T-helper 1 cell treated with Interleukin-12 subunit alpha and Interleukin-12 subunit beta and Interleukin-4 antibody, amounts not matched to agents 30 μg/mL and 1 μg/mL, for 36 hours (primary cell): ENCODE data around the gene KRT74.

Experiments
- H3K27ac Mint-ChIP-seq: one replicate; pipeline ENCODE4 v1.8.0; 2021; ENCODE audit warnings: mild to moderate bottlenecking, mixed read lengths
- H3K27me3 Mint-ChIP-seq: one replicate; pipeline ENCODE4 v1.8.0; 2021; ENCODE audit warnings: low read depth, mixed read lengths
- H3K36me3 Mint-ChIP-seq: one replicate; pipeline ENCODE4 v1.8.0; 2021; ENCODE audit warnings: low read depth, mixed read lengths
- H3K4me1 Mint-ChIP-seq: one replicate; pipeline ENCODE4 v1.8.0; 2021; ENCODE audit warnings: low read depth, mixed read lengths
- H3K4me3 Mint-ChIP-seq: one replicate; pipeline ENCODE4 v1.8.0; 2021; ENCODE audit warnings: mild to moderate bottlenecking, moderate library complexity, mixed read lengths
- H3K9me3 Mint-ChIP-seq: one replicate; pipeline ENCODE4 v1.8.0; 2021; ENCODE audit warnings: mixed read lengths

Gene KRT74

GRCh38 chr12:52573743-52574142 lies at the start of gene KRT74:
Gene KRT74 (minus strand): TSS chr12:52573843. CDS start chr12:52573777, 66 bp downstream.
- no peaks in the 10 kb centered on the region for H3K36me3 Mint-ChIP-seq
- no peaks in the 10 kb centered on the region for H3K27me3 Mint-ChIP-seq
- H3K9me3 Mint-ChIP-seq, result no peaks in the 10 kb centered on the region
- H3K4me3 Mint-ChIP-seq, result no peak within 1 kb of the TSS
- no peak within 1 kb of the TSS for H3K27ac Mint-ChIP-seq
- no peaks in the 10 kb centered on the region for H3K4me1 Mint-ChIP-seq

- Mint-ChIP-seq H3K4me3 (no peak overlapping the region), H3K27me3 (peaks cover 18% of the 10 kb centered on the region), H3K4me1 (peaks cover 6% of the 10 kb centered on the region), H3K36me3 (no peaks in the 10 kb centered on the region), H3K27ac (no peak overlapping the region), H3K9me3 (no peaks in the 10 kb centered on the region)
Observed at GRCh38 chr12:52622349-52622748, 48.7 kb upstream of the KRT74 start.

DNA sequence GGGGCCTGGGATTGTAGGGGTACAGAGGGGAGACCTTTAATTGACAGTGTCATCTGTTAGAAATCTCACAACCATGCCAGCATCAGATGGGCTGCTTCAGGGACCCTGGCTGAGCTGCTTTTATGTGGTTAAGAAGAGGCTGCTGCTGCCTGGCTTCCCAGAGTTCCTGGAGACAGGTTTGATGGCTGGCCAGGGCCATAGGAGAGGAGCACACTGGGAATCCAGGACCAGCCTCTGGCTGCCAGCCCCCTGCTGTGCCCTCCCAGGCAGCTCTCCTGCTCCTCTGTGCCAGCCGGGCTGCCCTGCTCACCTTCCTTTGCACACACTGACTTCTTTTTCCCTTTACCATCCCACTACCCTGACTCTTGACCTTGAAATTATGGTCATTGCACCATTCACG lies 45.2 kb upstream of the KRT74 start:
- no peaks in the 10 kb centered on the region for H3K36me3 Mint-ChIP-seq
- H3K4me1 Mint-ChIP-seq, result peaks cover 19% of the 10 kb centered on the region
- H3K27ac Mint-ChIP-seq, result no peak overlapping the region
- H3K27me3 Mint-ChIP-seq, result peaks cover 9% of the 10 kb centered on the region
- H3K4me3 Mint-ChIP-seq, result no peak overlapping the region
- no peaks in the 10 kb centered on the region for H3K9me3 Mint-ChIP-seq

- Mint-ChIP-seq H3K4me1 (peaks cover 22% of the 10 kb centered on the region), H3K36me3 (no peaks in the 10 kb centered on the region), H3K27ac (no peak within 1 kb of the TSS), H3K27me3 (peaks cover 8% of the 10 kb centered on the region), H3K4me3 (no peak within 1 kb of the TSS), H3K9me3 (no peaks in the 10 kb centered on the region)
Observed at GRCh38 chr12:52618216-52618615, 44.6 kb upstream of the KRT74 start, which contains the start of gene KRT73. Gene KRT73 (minus strand): TSS chr12:52618559. CDS start chr12:52618524, 35 bp downstream.

- Mint-ChIP-seq H3K27ac (no peak overlapping the region), H3K9me3 (no peaks in the 10 kb centered on the region), H3K4me3 (no peak overlapping the region), H3K36me3 (no peaks in the 10 kb centered on the region), H3K4me1 (peaks cover 25% of the 10 kb centered on the region), H3K27me3 (no peaks in the 10 kb centered on the region)
Observed at GRCh38 chr12:52617403-52617785, 43.8 kb upstream of the KRT74 start.

- Mint-ChIP-seq H3K4me3 (no peak overlapping the region), H3K36me3 (no peaks in the 10 kb centered on the region), H3K27ac (peak overlapping the region; percentile 31), H3K4me1 (peaks cover 30% of the 10 kb centered on the region), H3K9me3 (no peaks in the 10 kb centered on the region), H3K27me3 (peaks cover under 1% of the 10 kb centered on the region)
Observed at GRCh38 chr12:52616680-52617402, 43.2 kb upstream of the KRT74 start.

GRCh38 chr12:52615912-52616311 lies 42.3 kb upstream of the KRT74 start:
- Mint-ChIP-seq H3K9me3 (no peaks in the 10 kb centered on the region), H3K4me3 (no peak overlapping the region), H3K27ac (no peak overlapping the region), H3K27me3 (peaks cover 5% of the 10 kb centered on the region), H3K4me1 (peaks cover 34% of the 10 kb centered on the region), H3K36me3 (no peaks in the 10 kb centered on the region)

DNA sequence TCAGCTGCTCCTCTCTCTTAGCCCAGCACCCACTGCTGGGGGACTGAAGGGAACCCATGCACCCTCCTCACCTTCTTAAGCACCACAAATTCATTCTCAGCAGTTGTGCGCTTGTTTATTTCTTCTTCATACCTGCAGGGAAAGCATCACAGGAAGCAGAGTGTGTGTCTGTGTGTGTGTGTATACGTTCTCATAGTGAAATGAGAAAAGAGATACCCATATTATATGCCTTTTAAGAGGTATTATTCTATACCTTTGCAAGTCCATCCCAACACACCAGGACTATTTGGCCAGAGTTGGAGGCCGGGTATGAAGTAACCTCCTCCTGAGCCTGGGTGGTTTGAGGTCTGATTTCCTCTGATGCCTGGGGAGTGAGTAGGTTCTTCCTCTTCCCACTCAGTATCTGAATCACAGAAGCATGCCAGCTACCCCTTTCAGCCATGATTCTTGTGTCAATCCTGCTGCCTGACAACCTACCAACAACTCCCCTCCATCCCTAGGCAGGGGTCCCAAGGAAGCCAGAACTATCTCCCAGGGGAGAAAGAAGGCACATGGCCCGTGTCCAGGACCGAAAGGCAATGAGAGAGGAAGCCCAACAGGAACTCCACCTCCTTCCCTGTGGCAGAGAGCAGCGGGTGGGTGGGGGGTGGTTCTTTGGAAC lies 41.7 kb upstream of the KRT74 start:
- peaks cover 5% of the 10 kb centered on the region for H3K27me3 Mint-ChIP-seq
- H3K36me3 Mint-ChIP-seq, result no peaks in the 10 kb centered on the region
- no peak overlapping the region for H3K4me3 Mint-ChIP-seq
- peaks cover 39% of the 10 kb centered on the region for H3K4me1 Mint-ChIP-seq
- H3K27ac Mint-ChIP-seq, result peak overlapping the region; percentile 39
- no peaks in the 10 kb centered on the region for H3K9me3 Mint-ChIP-seq

- H3K27me3 Mint-ChIP-seq, result peaks cover 5% of the 10 kb centered on the region
- no peaks in the 10 kb centered on the region for H3K36me3 Mint-ChIP-seq
- H3K9me3 Mint-ChIP-seq, result no peaks in the 10 kb centered on the region
- no peak overlapping the region for H3K27ac Mint-ChIP-seq
- H3K4me1 Mint-ChIP-seq, result peaks cover 44% of the 10 kb centered on the region
- no peak overlapping the region for H3K4me3 Mint-ChIP-seq
Observed at GRCh38 chr12:52614381-52615207, 41.0 kb upstream of the KRT74 start.

- H3K4me3 Mint-ChIP-seq, result no peak overlapping the region
- H3K36me3 Mint-ChIP-seq, result no peaks in the 10 kb centered on the region
- no peaks in the 10 kb centered on the region for H3K9me3 Mint-ChIP-seq
- H3K4me1 Mint-ChIP-seq, result peaks cover 50% of the 10 kb centered on the region
- peaks cover 5% of the 10 kb centered on the region for H3K27me3 Mint-ChIP-seq
- H3K27ac Mint-ChIP-seq, result no peak overlapping the region
Observed at GRCh38 chr12:52613384-52614030, 39.9 kb upstream of the KRT74 start.

DNA sequence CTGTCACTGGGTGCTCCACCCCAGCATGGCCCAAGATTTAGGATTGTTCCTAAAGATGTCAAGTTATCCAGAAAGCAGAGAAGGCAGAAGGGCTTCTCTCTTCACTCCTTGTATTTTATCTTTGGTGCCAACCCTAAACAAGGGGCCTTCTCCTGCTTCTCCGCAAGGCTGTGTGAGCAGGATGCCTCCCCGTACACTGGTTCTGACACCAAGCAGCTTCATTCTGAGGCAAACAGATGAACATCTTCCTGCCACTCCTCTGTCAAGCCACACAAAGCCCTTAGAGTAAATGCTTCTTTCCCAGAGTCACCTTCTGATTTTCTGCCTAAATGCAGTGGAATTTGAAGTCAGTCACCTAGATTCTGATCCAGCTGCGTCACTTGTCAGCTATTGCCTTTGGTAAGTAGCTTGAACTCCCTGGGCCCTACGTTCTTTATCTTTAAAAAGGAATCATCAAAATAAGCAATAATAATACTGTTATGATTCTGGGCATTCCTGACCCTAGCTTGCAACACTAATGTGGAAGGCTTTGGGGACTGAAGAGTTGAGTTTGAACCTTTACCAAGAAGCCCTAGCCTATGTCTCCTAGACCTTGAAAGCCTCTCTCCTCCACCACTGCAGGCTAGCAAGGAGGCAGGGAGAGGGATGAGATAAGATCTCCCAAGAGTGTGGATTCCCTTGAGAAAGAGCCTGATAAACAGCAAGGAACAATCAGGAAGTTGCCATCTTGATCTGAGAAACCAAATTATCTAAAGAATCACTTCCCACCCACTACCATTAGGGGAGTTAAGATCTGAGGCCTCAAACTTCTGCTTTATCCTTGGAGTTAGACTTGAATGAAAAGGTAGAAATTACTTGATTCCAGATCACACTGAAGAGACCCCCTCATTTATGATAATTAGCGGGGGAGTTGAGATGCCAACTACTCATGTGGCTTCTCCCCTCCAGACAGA lies 39.1 kb upstream of the KRT74 start:
- peaks cover 55% of the 10 kb centered on the region for H3K4me1 Mint-ChIP-seq
- peaks cover 5% of the 10 kb centered on the region for H3K27me3 Mint-ChIP-seq
- peak overlapping the region; percentile 22 for H3K27ac Mint-ChIP-seq
- H3K4me3 Mint-ChIP-seq, result no peak overlapping the region
- H3K9me3 Mint-ChIP-seq, result no peaks in the 10 kb centered on the region
- H3K36me3 Mint-ChIP-seq, result peaks cover 2% of the 10 kb centered on the region

GRCh38 chr12:52611080-52611468 lies 37.4 kb upstream of the KRT74 start:
- H3K9me3 Mint-ChIP-seq, result no peaks in the 10 kb centered on the region
- H3K4me1 Mint-ChIP-seq, result peaks cover 56% of the 10 kb centered on the region
- peaks cover 8% of the 10 kb centered on the region for H3K27me3 Mint-ChIP-seq
- H3K27ac Mint-ChIP-seq, result no peak overlapping the region
- peak overlapping the region; percentile 62 for H3K4me3 Mint-ChIP-seq
- peaks cover 3% of the 10 kb centered on the region for H3K36me3 Mint-ChIP-seq

DNA sequence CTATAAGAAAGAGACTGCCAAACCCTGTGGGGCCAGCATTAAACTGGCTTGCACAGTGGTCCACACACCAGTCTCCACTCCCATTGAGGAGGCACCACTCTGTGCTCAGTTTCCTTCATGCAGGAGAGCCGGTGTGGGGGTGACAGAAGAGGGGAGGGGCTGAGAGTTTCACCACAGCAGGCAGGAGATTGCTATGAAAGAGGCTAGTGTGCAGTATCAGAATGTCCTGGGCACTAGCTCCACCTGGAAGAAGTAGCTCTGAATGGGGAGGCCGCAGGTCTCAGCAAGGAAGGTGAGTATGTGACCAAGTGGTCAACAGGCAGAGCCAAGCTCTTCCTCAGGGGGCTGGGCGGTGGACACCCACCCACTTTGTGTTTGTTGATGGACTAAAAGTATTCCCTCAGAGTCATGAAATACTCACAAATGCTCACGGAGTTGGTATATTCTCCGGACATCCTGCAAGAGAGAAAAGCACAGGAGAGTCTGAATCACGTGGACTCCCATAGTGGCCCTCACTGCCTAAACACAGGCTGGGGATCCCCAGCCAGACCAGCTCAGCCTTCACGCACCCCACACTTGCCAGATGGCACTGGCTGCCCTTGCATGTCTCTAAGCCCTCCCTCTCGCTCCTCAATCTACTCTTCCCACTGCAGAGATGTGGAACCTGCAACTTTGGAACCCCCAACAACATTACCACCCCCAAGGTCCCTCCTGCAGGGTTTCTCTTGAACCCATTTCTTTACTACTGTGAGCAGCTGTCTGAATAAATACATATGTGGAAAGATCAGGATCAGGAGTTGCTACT lies 35.4 kb upstream of the KRT74 start:
- H3K27me3 Mint-ChIP-seq, result peaks cover 12% of the 10 kb centered on the region
- peak overlapping the region; percentile 15 for H3K27ac Mint-ChIP-seq
- peaks cover 59% of the 10 kb centered on the region for H3K4me1 Mint-ChIP-seq
- no peaks in the 10 kb centered on the region for H3K9me3 Mint-ChIP-seq
- no peak overlapping the region for H3K4me3 Mint-ChIP-seq
- H3K36me3 Mint-ChIP-seq, result peaks cover 3% of the 10 kb centered on the region
